IMR-90 (cell line): ENCODE results near the gene SLC3A2.

Experiments
- FOS ChIP-seq: fragments of 150-350 bp; IDR thresholded peaks from 2 replicates; pipeline ENCODE4 v1.6.1; 2016; ENCODE audit warnings: low read depth, low read length
- MAFK ChIP-seq: IDR thresholded peaks from 2 replicates; pipeline ENCODE4 v1.6.1; 2012; ENCODE audit warnings: low read depth, low read length, improper control_type of control experiment
- POLR2A ChIP-seq: IDR thresholded peaks from 2 replicates; pipeline ENCODE4 v1.6.1; 2012; ENCODE audit warnings: mild to moderate bottlenecking, low read depth, low read length
- RAD21 ChIP-seq: IDR thresholded peaks from 2 replicates; pipeline ENCODE4 v1.6.1; 2012; ENCODE audit warnings: low read length, improper control_type of control experiment
- RFX5 ChIP-seq: IDR thresholded peaks from 2 replicates; pipeline ENCODE4 v1.8.0; 2012; ENCODE audit warnings: low read depth, mild to moderate bottlenecking, low read length, moderate library complexity
- SMC3 ChIP-seq: fragments of 150-350 bp; IDR thresholded peaks from 2 replicates; pipeline ENCODE4 v1.6.1; 2016; ENCODE audit warnings: low read depth, mild to moderate bottlenecking, antibody characterized with exemption, low read length, moderate library complexity
- TF ChIP-seq, protein P1 (sequence below): conservative IDR thresholded peaks from 2 replicates; pipeline ENCODE4 v1.5.1; 2012; ENCODE audit warnings: mild to moderate bottlenecking, low read depth, low read length, improper control_type of control experiment
- TF ChIP-seq, protein P2 (sequence below): fragments of 150-350 bp; IDR thresholded peaks from 2 replicates; pipeline ENCODE4 v1.6.1; 2017; ENCODE audit warnings: mild to moderate bottlenecking, antibody characterized with exemption, low read length, low read depth

DNA sequence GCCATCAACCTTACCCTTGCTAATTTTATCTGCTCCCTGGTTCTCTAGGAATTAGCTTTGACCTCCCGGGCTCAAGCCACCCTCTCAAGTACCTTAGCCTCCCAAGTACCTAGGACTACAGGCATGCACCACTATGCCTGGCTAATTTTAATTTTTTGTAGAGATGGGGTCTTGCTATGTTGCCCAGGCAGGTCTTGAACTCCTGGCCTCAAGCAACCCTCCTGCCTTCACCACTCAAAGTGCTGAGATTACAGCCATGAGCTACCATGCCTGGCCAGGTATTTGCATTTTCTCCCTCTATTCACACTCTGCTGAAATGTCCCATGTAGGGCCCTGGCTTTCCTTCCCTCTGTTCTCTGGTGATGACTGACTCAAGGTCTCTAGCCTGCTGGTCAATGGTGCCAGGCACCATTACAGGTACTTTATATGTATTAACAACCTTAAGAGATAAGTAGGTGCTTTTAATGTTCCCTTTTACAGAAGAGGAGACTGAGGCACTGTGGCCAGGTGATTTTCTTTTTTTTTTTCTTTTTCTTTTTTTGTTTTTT, 32.9 kb upstream of the SLC3A2 start:
- TF ChIP-seq, protein P1, sequence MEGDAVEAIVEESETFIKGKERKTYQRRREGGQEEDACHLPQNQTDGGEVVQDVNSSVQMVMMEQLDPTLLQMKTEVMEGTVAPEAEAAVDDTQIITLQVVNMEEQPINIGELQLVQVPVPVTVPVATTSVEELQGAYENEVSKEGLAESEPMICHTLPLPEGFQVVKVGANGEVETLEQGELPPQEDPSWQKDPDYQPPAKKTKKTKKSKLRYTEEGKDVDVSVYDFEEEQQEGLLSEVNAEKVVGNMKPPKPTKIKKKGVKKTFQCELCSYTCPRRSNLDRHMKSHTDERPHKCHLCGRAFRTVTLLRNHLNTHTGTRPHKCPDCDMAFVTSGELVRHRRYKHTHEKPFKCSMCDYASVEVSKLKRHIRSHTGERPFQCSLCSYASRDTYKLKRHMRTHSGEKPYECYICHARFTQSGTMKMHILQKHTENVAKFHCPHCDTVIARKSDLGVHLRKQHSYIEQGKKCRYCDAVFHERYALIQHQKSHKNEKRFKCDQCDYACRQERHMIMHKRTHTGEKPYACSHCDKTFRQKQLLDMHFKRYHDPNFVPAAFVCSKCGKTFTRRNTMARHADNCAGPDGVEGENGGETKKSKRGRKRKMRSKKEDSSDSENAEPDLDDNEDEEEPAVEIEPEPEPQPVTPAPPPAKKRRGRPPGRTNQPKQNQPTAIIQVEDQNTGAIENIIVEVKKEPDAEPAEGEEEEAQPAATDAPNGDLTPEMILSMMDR = no peak
- TF ChIP-seq SMC3 = no peak
- TF ChIP-seq POLR2A = no peak
- TF ChIP-seq FOS = no peak
- TF ChIP-seq RFX5 = no peak
- no peak for TF ChIP-seq RAD21
- no peak for TF ChIP-seq MAFK
- TF ChIP-seq, protein P2, sequence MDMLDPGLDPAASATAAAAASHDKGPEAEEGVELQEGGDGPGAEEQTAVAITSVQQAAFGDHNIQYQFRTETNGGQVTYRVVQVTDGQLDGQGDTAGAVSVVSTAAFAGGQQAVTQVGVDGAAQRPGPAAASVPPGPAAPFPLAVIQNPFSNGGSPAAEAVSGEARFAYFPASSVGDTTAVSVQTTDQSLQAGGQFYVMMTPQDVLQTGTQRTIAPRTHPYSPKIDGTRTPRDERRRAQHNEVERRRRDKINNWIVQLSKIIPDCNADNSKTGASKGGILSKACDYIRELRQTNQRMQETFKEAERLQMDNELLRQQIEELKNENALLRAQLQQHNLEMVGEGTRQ = no peak
